A549 (cell line): ENCODE measurements around the gene ATP2A2. TPM values are rescaled to one million over a fixed set of nuclear protein-coding genes. Genes with fewer than 3 reads are reported as not detected.
A peak's percentile ranks its signal among the peaks of the same experiment; 100 is the strongest.

Source experiments
- ATAC-seq, 2 experiments: fragments of 200-7000 bp in 1 of 2; fragments of >200 bp in 1 of 2; cut with Nextera tagmentation in 1 of 2; cut with Tn5 transposase in 1 of 2; 3 replicates each; pipeline versions ENCODE4 v1.8.0 to v1.9.1; 2018 to 2020; ENCODE audit warnings: mild to moderate bottlenecking in 1 of 2, moderate library complexity in 1 of 2
- CTCF ChIA-PET: fragments of 300-600 bp; sonication (Branson Sonifier 250); formaldehyde crosslinking; extraction: SDS; loops from one replicate; lab custom pipeline; 2021; ENCODE audit warnings: antibody characterized with exemption, inconsistent platforms; lab: Yijun Ruan, JAX
- POLR2A ChIA-PET: fragments of 350-600 bp; formaldehyde crosslinking; extraction: SDS; loops from one replicate; lab custom pipeline; 2021; ENCODE audit warnings: antibody characterized with exemption, inconsistent platforms; lab: Yijun Ruan, JAX
- DNase-seq, 2 experiments: peaks; one replicate each; pipeline versions ENCODE4 v3.0.0 to v3.0.0-alpha.2; 2011 to 2016; ENCODE audit warnings: low read depth in 1 of 2, low spot score in 1 of 2
- FAIRE-seq: peaks from 2 replicates; lab custom pipeline; 2011; peaks lifted over from hg19 to GRCh38; lab: Jason Lieb, UNC
- H3K27ac ChIP-seq, 2 experiments: fragments of >200 bp; sonication (Bioruptor Twin); formaldehyde crosslinking; 3 replicates each; pipeline ENCODE4 v1.5.1; 2016 to 2017
- H3K4me1 ChIP-seq: fragments of >200 bp; sonication (Bioruptor Twin); formaldehyde crosslinking; 3 replicates; pipeline ENCODE4 v1.6.1; 2016
- H3K4me2 ChIP-seq: fragments of >200 bp; sonication (Bioruptor Twin); formaldehyde crosslinking; 3 replicates; pipeline ENCODE4 v1.6.1; 2016
- H3K4me3 ChIP-seq: fragments of >200 bp; sonication (Bioruptor Twin); formaldehyde crosslinking; 3 replicates; pipeline ENCODE4 v1.5.1; 2016
- H3K9me3 ChIP-seq: fragments of >200 bp; sonication (Bioruptor Twin); formaldehyde crosslinking; 3 replicates; pipeline ENCODE4 v1.6.1; 2016
- BCL3 ChIP-seq: fragments of >200 bp; sonication (Bioruptor Twin); formaldehyde crosslinking; IDR thresholded peaks from 3 replicates; pipeline ENCODE4 v1.6.1; 2016
- CBX8 ChIP-seq: fragments of 200-600 bp; sonication (generic); IDR thresholded peaks from 2 replicates; pipeline ENCODE4 v1.6.1; 2016
- CEBPB ChIP-seq, 2 experiments: fragments of >200 bp in 1 of 2; sonication (Bioruptor Twin) in 1 of 2; formaldehyde crosslinking in 1 of 2; IDR thresholded peaks; 2 replicates each; pipeline ENCODE4 v1.6.1; 2012 to 2016
- CHD4 ChIP-seq: fragments of 200-600 bp; sonication (generic); IDR thresholded peaks from 2 replicates; pipeline ENCODE4 v1.6.1; 2016; ENCODE audit warnings: antibody characterized with exemption, mild to moderate bottlenecking, borderline replicate concordance
- EHMT2 ChIP-seq: fragments of 200-600 bp; sonication (generic); IDR thresholded peaks from 2 replicates; pipeline ENCODE4 v1.6.1; 2016; ENCODE audit warnings: antibody characterized with exemption, low read depth, mild to moderate bottlenecking, moderate library complexity
- GATA3 ChIP-seq: IDR thresholded peaks from 2 replicates; pipeline ENCODE4 v1.6.1; 2012; ENCODE audit warnings: borderline replicate concordance
- HES2 ChIP-seq: fragments of >200 bp; sonication (Bioruptor Twin); formaldehyde crosslinking; IDR thresholded peaks from 2 replicates; pipeline ENCODE4 v1.6.1; 2016
- HEYL ChIP-seq: fragments of 250-450 bp; sonication (Bioruptor Pico); IDR thresholded peaks from 2 replicates; pipeline ENCODE4 v1.8.0; 2021; ENCODE audit warnings: mild to moderate bottlenecking, moderate library complexity
- HMGXB4 ChIP-seq: fragments of 250-450 bp; sonication (Bioruptor Pico); IDR thresholded peaks from 2 replicates; pipeline ENCODE4 v1.5.0; 2021; ENCODE audit warnings: mild to moderate bottlenecking, moderate library complexity, borderline replicate concordance
- HOXA7 ChIP-seq: fragments of 250-450 bp; sonication (Bioruptor Pico); IDR thresholded peaks from 2 replicates; pipeline ENCODE4 v1.5.0; 2020; ENCODE audit warnings: mild to moderate bottlenecking, moderate library complexity
- KDM5A ChIP-seq: fragments of 200-600 bp; sonication (generic); IDR thresholded peaks from 2 replicates; pipeline ENCODE4 v1.6.1; 2016; ENCODE audit warnings: antibody characterized with exemption, mild to moderate bottlenecking
- MAFK ChIP-seq: fragments of 450-650 bp; IDR thresholded peaks from 2 replicates; pipeline ENCODE4 v1.6.1; 2014; ENCODE audit not compliant: partially characterized antibody
- MYC ChIP-seq: IDR thresholded peaks from 2 replicates; pipeline ENCODE4 v1.6.1; 2012; ENCODE audit warnings: mild to moderate bottlenecking, inconsistent platforms, low read length, improper control_type of control experiment, borderline replicate concordance
- NFE2L2 ChIP-seq: fragments of 150-350 bp; conservative IDR thresholded peaks from 2 replicates; pipeline ENCODE4 v1.6.1; 2014; ENCODE audit warnings: low read length
- RARB ChIP-seq: fragments of 250-450 bp; sonication (Bioruptor Pico); IDR thresholded peaks from 2 replicates; pipeline ENCODE4 v1.8.0; 2021; ENCODE audit warnings: mild to moderate bottlenecking, moderate library complexity
- SREBF2 ChIP-seq: fragments of 450-650 bp; IDR thresholded peaks from 2 replicates; pipeline ENCODE4 v1.6.1; 2014; ENCODE audit warnings: mild to moderate bottlenecking, moderate library complexity
- WGBS: methylation state at CpG from one replicate; pipeline ENCODE4 v1.1.6; 2017; ENCODE audit errors: missing lambda C conversion rate; 5-methylcytosine and 5-hydroxymethylcytosine counted together
- polyA plus RNA-seq, 4 experiments: library from polyadenylated mRNA; depleted of rRNA in 3 of 4; stranded (reverse); fragments of >200 nt; fragmentation: RNase III in 1 of 4; extraction: RNeasy Plus Mini Kit Qiagen cat#74134 plus additional on column Dnase treatment in 1 of 4; gene quantifications; 2 replicates in 3 of 4; 3 replicates in 1 of 4; pipeline ENCODE4 v1.2.3, GENCODE V29; 2011 to 2017

Gene ATP2A2
- polyA plus RNA-seq, 2 of the 4 experiments (the other 2 are of a cell fraction) = 342 to 415 TPM

GRCh38 chr12:110233212-110233903, 47.7 kb upstream of the ATP2A2 start:
- peak overlapping the region; percentile 71 to 83 for H3K27ac ChIP-seq
- POLR2A ChIA-PET = interaction anchor here (0.6 to 1.2 kb wide), 2 partner anchors 47 to 48 kb away, joined by 3 to 4 read pairs; partner anchors contain the start of gene ATP2A2
- WGBS = 55% methylated on average over 6 of the region's 6 CpGs

GRCh38 chr12:110234331-110234751, 46.7 kb upstream of the ATP2A2 start:
- ATAC-seq = peak in 1 of 2 experiments; percentile 36; a peak in 3 of 6 replicates
- peak overlapping the region; percentile 71 to 83 for H3K27ac ChIP-seq
- H3K4me1 ChIP-seq = peaks cover 53% of the 10 kb centered on the region
- DNase-seq = no peak
- no peak overlapping the region; the same call in 2 of the 3 replicates for H3K4me3 ChIP-seq
- peak overlapping the region; percentile 64 for H3K4me2 ChIP-seq
- ChIA-PET CTCF (interaction anchor here (0.9 to 1.7 kb wide), 2 partner anchors 133 to 197 kb away, joined by 3 to 5 read pairs; no protein-coding TSS in a partner anchor), POLR2A (interaction anchor here (1.2 kb wide), 2 partner anchors 13 to 47 kb away, joined by 3 to 4 read pairs; partner anchors contain the start of gene ATP2A2)
- 18% methylated on average over 2 of the region's 2 CpGs for WGBS
- H3K9me3 ChIP-seq = no peaks in the 10 kb centered on the region
- TF ChIP-seq HMGXB4 (CRISPR knock-in tag) (no peak), NFE2L2 (no peak), CBX8 (no peak), EHMT2 (no peak), HOXA7 (CRISPR knock-in tag) (no peak), MYC (no peak)
- FAIRE-seq = no peak

More at GRCh38 chr12:110233212-110233903, 47.7 kb upstream of the ATP2A2 start:
- no peak for TF ChIP-seq HEYL (CRISPR knock-in tag)
- no peak for TF ChIP-seq RARB (CRISPR knock-in tag)
- TF ChIP-seq GATA3 = no peak
- TF ChIP-seq MAFK = no peak
- TF ChIP-seq CEBPB (IDR thresholded peaks at IDR 0.05) = no peak
- TF ChIP-seq KDM5A = no peak
- TF ChIP-seq CHD4 = no peak
- no peak for TF ChIP-seq SREBF2
- no peak for TF ChIP-seq BCL3
- TF ChIP-seq NFE2L2 = no peak
- TF ChIP-seq HES2 = no peak
- TF ChIP-seq, all 56 proteins: peak for 0
- peaks cover 53% of the 10 kb centered on the region for H3K4me1 ChIP-seq
- DNase-seq (peak in 1 of 2 experiments; percentile 47), FAIRE-seq (peak; percentile 39), ATAC-seq (peak; percentile 59 to 69; a peak in 3 of 6 replicates)
- peak overlapping the region; percentile 64 for H3K4me2 ChIP-seq
- H3K9me3 ChIP-seq = no peaks in the 10 kb centered on the region
- no peak overlapping the region for H3K4me3 ChIP-seq
- CTCF ChIA-PET = interaction anchor here (1.1 to 1.7 kb wide), 3 partner anchors 9 to 132 kb away, joined by 3 to 10 read pairs (median 5); no protein-coding TSS in a partner anchor

- ChIA-PET CTCF (interaction anchor here (0.9 to 1.7 kb wide), 2 partner anchors 133 to 197 kb away, joined by 3 to 5 read pairs; no protein-coding TSS in a partner anchor), POLR2A (interaction anchor here (1.2 kb wide), 1 partner anchor 13 kb away, joined by 4 read pairs; no protein-coding TSS in a partner anchor)
- peak overlapping the region; percentile 64 for H3K4me2 ChIP-seq
- peak in 1 of 2 experiments; percentile 43 for DNase-seq
- TF ChIP-seq RARB (CRISPR knock-in tag) = no peak
- TF ChIP-seq CEBPB (IDR thresholded peaks at IDR 0.05) = peak; percentile 93 to 94
- WGBS = 22% methylated on average over 3 of the region's 3 CpGs
- H3K4me3 ChIP-seq = no peak overlapping the region; the same call in 2 of the 3 replicates
- no peaks in the 10 kb centered on the region for H3K9me3 ChIP-seq
- ATAC-seq = peak in 1 of 2 experiments; percentile 49; a peak in 3 of 6 replicates
- peak overlapping the region in 1 of 2 experiments; percentile 71; a peak in 5 of 6 replicates for H3K27ac ChIP-seq
- H3K4me1 ChIP-seq = peaks cover 56% of the 10 kb centered on the region
- peak; percentile 90 for FAIRE-seq
Measured at GRCh38 chr12:110234755-110235154, 46.3 kb upstream of the ATP2A2 start.
